Urinary bladder (tissue), 4 donors: ENCODE results near the gene FARS2. TPM values are rescaled to one million over a fixed set of nuclear protein-coding genes. Genes with fewer than 3 reads are reported as not detected.
"Not testable (repeated sequence)": the region's sequence is repeated elsewhere in the genome, so short reads cannot be mapped to it uniquely, and the experiment has no call there.

Experiments used
- DNase-seq: peaks from one replicate; pipeline ENCODE4 v3.0.0-alpha.2; 2015; ENCODE audit errors: extremely low spot score
- H3K27ac ChIP-seq: one replicate; pipeline ENCODE4 v1.5.1; 2013; ENCODE audit warnings: low read depth, mild to moderate bottlenecking, moderate library complexity
- H3K36me3 ChIP-seq: one replicate; pipeline ENCODE4 v1.6.1; 2013; ENCODE audit warnings: mild to moderate bottlenecking, moderate library complexity; ENCODE audit not compliant: insufficient read depth
- H3K4me1 ChIP-seq: one replicate; pipeline ENCODE4 v1.6.1; 2013; ENCODE audit warnings: mild to moderate bottlenecking, moderate library complexity; ENCODE audit not compliant: insufficient read depth
- H3K4me3 ChIP-seq: one replicate; pipeline ENCODE4 v1.5.1; 2013; ENCODE audit warnings: low read depth, low read length
- WGBS: extraction: QIAGEN DNeasy Blood & Tissue Kit; methylation state at CpG from one replicate; pipeline ENCODE4 v1.1.7; 2013; 5-methylcytosine and 5-hydroxymethylcytosine counted together
- polyA plus RNA-seq: library from polyadenylated mRNA; stranded (reverse); fragments of 200-250 nt; gene quantifications from one replicate; pipeline ENCODE4 v1.2.3, GENCODE V29; 2013
- total RNA-seq: library from RNA; depleted of rRNA; stranded (reverse); fragments of >200 nt; gene quantifications from one replicate; pipeline ENCODE4 v1.2.3, GENCODE V29; 2014
- donor health status: healthy with polysubstance abuse.
- donor health status: healthy.

Gene FARS2
- total and polyA plus RNA-seq, 2 donors: 13.6 to 23.4 TPM

DNA sequence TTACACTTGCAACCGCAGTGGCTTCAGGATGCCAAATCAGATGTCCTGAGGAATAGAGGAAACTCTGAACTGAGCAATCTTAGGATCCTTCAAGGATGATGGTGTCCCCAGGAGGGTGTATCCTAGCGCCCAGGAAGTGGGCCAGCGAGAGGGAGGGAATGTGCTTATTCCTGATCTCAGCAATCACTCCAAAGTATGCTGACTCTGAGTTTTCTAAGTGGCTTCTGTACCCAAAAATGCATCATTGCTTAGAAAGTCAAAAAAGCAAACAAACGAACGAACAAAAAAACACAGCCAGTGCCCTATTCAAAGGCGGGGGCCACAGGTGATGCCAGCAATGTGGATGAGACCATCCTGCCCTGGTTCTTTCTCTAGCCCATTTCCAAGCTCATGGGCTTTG, 514.8 kb downstream of the FARS2 start:
- 97% methylated on average over 6 of the region's 6 CpGs for WGBS
- no peaks in the 10 kb centered on the region for H3K4me1 ChIP-seq
- H3K36me3 ChIP-seq: no peaks in the 10 kb centered on the region
- H3K4me3 ChIP-seq: no peak overlapping the region
- no peak for DNase-seq
- H3K27ac ChIP-seq: no peak overlapping the region

DNA sequence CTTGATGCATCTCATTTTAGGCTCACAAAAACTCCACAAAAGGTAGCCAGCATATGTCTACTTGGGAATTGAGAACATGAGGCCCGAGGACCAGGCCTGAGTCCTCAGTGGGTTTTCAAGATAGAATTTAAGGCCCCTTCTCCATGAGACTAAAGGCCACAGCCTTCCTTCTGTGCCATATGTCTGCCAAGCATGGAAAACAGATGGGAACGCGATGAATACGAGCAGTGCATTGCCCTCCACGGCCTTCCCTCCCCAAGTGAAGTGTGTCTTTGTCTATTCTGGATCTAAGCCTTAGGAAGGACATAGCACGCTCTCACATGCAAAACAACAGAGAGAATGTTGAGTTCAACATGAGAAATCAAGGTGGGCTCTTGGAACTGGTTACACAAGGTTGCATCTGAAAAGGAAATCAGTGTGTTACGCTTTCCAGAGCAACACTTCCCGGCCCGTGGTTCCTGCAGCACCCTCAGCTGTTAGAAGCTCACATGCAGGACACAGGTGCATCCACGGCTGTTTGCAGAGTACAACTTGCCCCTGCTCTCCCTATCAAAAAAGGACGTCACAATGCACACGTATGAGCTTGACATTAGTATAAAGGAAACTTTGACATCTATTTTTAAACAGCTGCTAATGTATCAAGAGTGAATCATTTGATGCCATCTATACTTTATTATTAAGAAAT, 515.5 kb downstream of the FARS2 start:
- H3K27ac ChIP-seq: no peak overlapping the region
- no peaks in the 10 kb centered on the region for H3K4me1 ChIP-seq
- no peak for DNase-seq
- H3K4me3 ChIP-seq: no peak overlapping the region
- H3K36me3 ChIP-seq: no peaks in the 10 kb centered on the region
- WGBS: 78% methylated on average over 12 of the region's 12 CpGs

DNA sequence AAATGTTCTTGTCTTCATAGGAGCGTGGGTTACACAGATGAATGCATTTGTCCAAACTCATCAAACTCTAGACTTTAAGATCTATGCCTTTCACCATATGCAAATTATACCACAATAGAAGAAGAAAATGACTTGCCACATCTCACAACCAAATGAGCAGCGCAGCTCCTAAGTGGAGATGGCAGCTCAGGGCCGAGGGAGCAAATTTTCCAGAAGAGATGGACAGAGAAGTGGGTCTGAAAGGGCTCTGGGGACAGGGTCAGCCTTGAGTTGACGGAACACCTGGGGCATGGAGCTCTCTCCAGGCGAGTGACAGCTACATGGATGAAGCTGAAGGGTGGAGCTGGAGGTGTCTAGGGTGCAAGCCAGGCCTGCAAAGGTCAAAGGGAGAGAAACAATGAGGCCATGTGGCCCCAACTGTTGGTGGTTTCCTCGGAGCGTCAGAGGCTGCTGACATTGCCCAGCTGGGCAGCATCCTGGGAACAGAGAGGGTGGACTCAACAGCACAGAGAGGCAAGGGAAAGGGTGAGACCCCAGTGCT, 517.1 kb downstream of the FARS2 start:
- Histone ChIP-seq H3K27ac (no peak overlapping the region), H3K4me1 (no peaks in the 10 kb centered on the region), H3K4me3 (no peak overlapping the region), H3K36me3 (no peaks in the 10 kb centered on the region)
- no peak for DNase-seq
- 87% methylated on average over 7 of the region's 7 CpGs for WGBS

DNA sequence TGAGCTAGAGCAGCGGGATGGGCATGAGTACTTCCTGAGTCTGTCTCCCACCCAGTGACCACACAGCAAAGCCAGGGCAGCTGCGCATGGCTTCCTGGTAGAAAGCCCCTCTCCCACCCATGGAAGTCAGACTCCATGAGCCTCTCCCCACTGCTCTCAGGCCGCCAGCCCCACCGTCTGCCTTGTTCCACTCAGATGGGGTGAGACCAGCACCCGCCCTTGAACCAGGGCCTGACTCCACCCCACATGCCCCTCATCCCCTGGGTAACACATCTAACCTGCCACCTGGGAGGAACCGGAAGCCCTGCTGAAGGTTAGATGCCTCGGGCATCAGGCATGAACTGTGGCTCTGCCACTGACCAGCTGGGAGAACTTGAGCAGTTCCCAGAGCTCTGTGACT, 517.6 kb downstream of the FARS2 start:
- WGBS: 94% methylated on average over 7 of the region's 7 CpGs
- no peaks in the 10 kb centered on the region for H3K4me1 ChIP-seq
- no peaks in the 10 kb centered on the region for H3K36me3 ChIP-seq
- no peak overlapping the region for H3K27ac ChIP-seq
- no peak overlapping the region for H3K4me3 ChIP-seq
- DNase-seq: no peak

DNA sequence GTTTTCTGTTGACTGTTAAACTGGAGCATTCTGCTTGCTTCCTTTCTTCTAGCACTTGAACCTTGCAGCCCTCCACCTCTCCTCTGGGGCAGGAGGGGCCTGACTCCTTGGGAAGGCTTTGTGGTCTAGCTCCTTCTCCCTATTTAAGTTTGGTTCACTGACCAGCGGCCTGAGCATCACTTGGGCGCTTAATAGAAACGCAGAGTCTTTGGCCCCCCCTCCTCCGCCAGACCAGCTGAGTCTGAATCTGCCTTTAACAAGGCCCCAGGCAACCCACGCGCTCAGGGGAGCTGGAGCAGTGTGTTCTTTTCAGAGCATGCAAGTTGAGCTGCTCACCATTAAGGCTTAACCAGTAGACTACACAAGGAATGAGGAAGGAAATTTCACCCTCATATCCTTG, 519.7 kb downstream of the FARS2 start:
- H3K36me3 ChIP-seq: no peaks in the 10 kb centered on the region
- no peak overlapping the region for H3K27ac ChIP-seq
- WGBS: 95% methylated on average over 6 of the region's 6 CpGs
- no peaks in the 10 kb centered on the region for H3K4me1 ChIP-seq
- DNase-seq: no peak
- H3K4me3 ChIP-seq: no peak overlapping the region

DNA sequence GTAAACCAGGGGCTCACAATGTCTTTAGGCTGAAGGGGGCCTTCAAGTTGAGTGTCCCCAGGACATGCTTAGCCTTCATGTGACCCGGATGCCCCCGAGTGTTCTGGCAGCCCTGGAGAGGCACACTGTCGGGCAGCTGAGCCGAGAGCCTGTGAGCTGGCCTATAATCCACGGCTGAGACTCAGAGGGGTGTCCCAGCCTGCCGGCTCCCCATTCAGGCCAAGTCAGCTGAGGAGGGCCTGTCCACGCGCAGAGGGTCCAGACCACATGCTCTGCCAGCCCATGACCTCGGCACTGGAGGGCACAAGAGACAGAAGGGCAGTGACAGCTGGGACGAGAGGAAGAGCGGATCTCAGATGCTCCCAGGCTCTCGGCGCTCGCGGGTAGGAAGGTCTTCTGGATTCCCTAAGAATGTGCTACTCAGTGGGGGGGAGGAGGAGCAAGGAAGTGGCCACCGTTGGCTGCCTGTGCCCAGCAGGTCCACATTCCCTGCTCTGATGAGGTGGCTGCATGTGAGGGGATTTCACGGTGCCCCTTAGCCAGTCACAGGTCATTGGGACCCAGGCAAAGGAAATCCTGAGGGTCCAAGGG, 520.7 kb downstream of the FARS2 start:
- 87% methylated on average over 17 of the region's 17 CpGs for WGBS
- Histone ChIP-seq H3K4me1 (no peaks in the 10 kb centered on the region), H3K36me3 (no peaks in the 10 kb centered on the region), H3K27ac (no peak overlapping the region), H3K4me3 (no peak overlapping the region)
- no peak for DNase-seq

DNA sequence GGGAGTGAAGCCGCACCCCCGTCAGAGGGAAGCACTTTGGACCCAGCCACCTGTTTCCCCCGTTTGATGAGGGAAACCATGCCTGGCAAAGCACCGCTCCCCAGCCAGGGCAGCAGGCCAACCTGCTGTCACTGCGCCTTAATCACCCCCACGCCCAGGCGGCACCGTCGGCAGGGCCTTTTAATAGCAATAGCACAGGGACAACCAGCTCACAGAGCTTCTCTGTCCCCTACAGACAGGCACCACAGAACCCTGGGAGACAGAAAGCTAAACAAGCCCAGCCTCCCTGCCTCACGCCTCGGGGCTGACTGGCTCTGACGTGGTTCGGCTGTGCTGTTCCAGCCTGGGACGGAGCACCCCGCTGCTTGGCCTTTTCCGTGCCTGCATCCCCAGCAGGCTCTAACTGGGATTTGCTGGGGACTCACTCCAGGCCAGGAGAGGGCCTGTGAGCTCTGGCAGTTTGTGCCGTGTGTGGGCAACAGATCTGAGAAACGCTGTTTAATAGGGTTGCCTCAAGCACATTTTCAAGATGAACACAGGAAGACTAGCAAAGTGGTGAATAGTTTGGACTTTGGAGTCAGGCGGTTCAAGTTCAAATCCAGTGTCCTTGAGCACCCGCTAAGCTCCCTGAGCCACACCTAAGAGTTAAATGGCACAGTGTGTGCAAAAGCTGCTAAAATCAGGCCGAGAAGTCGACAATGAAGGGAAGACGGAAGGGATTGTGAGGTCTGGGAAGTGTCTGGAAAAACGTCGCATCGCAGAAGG, 521.7 kb downstream of the FARS2 start:
- WGBS: 47% methylated on average over 26 of the region's 26 CpGs
- no peak overlapping the region for H3K4me3 ChIP-seq
- no peak for DNase-seq
- no peaks in the 10 kb centered on the region for H3K36me3 ChIP-seq
- no peak overlapping the region for H3K27ac ChIP-seq
- H3K4me1 ChIP-seq: no peaks in the 10 kb centered on the region

DNA sequence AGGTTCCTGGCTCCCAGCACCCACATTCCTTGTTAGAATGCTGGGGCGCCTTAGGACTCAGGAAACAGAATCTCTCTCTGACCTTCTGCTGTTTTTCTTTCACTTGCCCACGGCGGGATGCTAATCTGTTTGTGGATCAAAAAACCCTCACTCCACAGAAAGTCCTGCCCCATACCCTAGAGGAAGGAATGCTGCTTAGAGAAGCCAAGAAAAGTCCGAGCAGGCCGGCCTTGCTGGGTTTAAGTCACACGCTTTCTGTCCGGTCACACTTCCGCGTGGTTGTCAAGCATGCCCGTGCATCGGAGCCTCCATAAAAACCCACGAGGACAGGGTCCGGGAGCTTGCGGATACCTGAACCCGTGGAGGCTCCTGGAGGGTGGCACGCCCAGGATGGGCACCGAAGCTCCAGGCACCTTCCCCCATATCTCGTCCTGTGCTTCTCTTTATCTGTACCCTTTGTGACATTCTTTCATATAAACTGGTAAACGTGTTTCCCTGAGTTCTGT, 522.3 kb downstream of the FARS2 start:
- Histone ChIP-seq H3K36me3 (no peaks in the 10 kb centered on the region), H3K4me1 (no peaks in the 10 kb centered on the region), H3K27ac (no peak overlapping the region), H3K4me3 (no peak overlapping the region)
- WGBS: 89% methylated on average over 19 of the region's 19 CpGs
- no peak for DNase-seq

DNA sequence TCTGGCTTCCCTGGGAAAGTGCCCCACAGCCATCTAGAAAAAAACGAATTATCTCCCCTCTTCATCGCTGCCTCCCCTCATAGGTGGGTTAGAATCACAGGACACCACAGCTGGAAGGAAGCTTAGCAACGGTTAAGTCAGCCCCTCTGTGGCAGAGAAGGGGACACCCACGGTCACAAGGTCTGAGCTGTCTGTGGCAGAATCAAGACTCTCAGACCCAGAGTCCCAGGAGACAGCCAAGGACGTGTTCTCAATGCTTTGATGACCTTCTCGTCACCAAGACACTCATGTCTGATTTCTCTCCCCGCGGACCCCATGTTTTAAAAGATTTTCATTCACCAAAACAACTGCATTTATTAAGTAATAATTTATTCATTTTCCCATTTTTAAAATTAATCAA, 523.9 kb downstream of the FARS2 start:
- Histone ChIP-seq H3K36me3 (no peaks in the 10 kb centered on the region), H3K4me1 (no peaks in the 10 kb centered on the region), H3K4me3 (no peak overlapping the region), H3K27ac (no peak overlapping the region)
- DNase-seq: no peak
- WGBS: 80% methylated on average over 8 of the region's 8 CpGs

DNA sequence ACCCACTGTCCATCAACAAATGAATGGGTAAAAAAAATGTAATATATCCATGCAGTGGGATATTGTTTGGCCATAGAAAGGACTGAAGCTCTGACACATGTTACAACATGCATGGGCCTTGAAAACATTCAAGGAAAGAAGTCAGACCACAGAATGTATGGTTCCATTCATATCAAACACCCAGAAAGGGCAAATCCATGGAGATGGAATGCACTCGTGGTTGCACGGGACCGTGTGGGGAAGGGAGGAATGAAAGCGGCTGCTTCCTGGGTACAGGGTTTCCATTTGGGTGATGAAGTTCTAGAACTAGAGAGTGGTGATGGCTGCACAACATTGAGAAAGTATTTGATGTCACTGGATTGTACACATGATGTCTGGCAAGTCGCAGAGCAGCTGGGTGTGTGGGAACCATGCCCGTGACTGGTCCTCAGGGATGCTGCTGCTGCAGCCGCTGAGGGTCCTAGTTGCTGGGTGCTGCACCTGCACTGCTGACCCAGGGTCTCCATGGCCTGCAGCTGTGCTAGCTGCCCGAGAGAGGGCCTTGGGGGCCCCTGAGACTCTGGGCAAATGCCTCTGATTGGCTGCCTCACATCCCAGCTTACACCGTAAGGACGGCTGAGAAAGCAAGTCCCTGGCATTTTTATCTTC, 525.1 kb downstream of the FARS2 start:
- WGBS: 74% methylated on average over 10 of the region's 10 CpGs
- Histone ChIP-seq H3K4me1 (no peaks in the 10 kb centered on the region), H3K36me3 (no peaks in the 10 kb centered on the region), H3K4me3 (no peak overlapping the region), H3K27ac (no peak overlapping the region)
- no peak for DNase-seq

DNA sequence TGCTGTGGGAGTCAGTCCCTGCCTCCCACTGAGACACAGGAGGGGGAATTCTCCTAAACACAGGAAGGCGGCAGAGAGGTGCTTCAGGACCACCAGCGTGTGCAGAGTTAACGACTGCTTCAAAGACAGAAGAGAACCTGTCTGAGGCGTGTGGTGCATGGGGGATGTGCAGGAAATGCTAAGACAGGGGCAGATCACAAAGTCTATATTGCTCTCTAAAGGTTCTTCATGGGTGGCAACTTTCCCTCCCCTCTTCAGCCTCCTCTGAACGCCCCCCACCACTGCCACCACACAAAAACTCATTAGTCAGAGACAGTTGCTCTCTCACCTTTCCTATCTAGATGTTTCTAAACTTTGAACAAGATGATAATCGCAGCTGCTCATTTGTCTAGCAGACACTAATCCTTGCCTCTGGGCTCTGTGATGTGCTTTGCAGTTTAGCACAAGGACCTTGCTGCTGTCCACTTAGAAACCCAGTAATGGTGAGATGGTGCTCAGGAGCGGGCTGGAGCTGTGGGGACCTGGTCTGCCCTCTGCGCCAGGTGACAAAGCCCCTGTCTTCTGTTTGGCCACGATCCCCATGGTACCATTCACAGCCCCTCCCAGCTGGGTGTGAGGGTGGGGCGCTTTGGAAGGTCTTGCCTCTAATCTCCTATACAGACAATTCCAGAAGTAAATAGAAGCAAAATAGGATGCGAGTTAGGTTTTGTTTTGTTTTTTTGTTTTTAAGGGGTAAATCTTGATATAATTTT, 525.8 kb downstream of the FARS2 start:
- WGBS: 53% methylated on average over 11 of the region's 11 CpGs
- H3K27ac ChIP-seq: no peak overlapping the region
- H3K4me1 ChIP-seq: no peaks in the 10 kb centered on the region
- DNase-seq: no peak
- no peak overlapping the region for H3K4me3 ChIP-seq
- no peaks in the 10 kb centered on the region for H3K36me3 ChIP-seq

DNA sequence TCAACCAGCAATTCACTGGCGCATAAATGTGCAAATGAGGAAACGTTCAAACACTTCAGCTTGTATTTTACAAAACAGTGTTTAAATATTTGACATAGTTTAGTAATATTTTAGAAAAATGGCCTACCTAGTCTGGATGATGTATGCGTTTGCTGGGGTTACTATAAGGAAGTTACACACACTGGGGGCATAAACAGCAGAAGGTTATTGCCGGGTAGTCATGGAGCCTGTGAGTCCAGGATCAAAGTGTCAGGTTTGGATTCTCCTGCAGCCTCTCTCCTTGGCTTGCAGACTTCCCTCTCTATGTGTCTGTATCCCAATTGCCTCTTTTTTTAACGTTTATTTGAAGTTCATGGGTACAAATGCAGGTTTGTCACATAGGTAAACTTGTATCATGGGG, 528.1 kb downstream of the FARS2 start:
- H3K4me3 ChIP-seq, H3K4me1 ChIP-seq, H3K27ac ChIP-seq, H3K36me3 ChIP-seq, DNase-seq: not testable (repeated sequence)
- 81% methylated on average over 5 of the region's 5 CpGs for WGBS

DNA sequence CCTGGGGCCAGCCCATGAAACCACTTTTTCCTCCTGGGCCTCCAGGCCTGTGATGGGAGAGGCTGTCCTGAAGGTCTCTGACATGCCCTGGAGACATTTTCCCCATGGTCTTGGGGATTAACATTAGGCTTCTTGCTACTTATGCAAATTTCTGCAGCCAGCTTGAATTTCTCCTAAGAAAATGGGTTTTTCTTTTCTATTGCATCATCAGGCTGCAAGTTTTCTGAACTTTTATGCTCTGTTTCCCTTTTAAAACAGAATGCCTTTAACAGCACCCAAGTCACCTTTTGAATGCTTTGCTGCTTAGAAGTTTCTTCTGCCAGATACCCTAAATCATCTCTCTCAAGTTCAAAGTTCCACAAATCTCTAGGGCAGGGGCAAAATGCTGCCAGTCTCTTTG, 535.2 kb downstream of the FARS2 start:
- H3K4me3 ChIP-seq, H3K36me3 ChIP-seq, H3K27ac ChIP-seq, H3K4me1 ChIP-seq, DNase-seq: not testable (repeated sequence)
